Mammary epithelial cell (primary cell): ENCODE data around the gene MSI2.

Experiments used
- EZH2 ChIP-seq: IDR thresholded peaks from 2 replicates; pipeline ENCODE4 v1.6.1; 2012; ENCODE audit warnings: low read length, inconsistent platforms, borderline replicate concordance
- TF ChIP-seq, protein P1 (sequence below), 2 donors: IDR thresholded peaks in 1 of 2; conservative IDR thresholded peaks in 1 of 2; 2 replicates each; pipeline ENCODE4 v1.5.1; 2011 to 2012; ENCODE audit warnings: inconsistent platforms in 2 of 2, low read length in 2 of 2, mild to moderate bottlenecking in 2 of 2, control low read depth in 1 of 2, low read depth in 1 of 2; ENCODE audit not compliant: insufficient read depth in 1 of 2; ENCODE audit errors: extremely low read depth in 1 of 2

DNA sequence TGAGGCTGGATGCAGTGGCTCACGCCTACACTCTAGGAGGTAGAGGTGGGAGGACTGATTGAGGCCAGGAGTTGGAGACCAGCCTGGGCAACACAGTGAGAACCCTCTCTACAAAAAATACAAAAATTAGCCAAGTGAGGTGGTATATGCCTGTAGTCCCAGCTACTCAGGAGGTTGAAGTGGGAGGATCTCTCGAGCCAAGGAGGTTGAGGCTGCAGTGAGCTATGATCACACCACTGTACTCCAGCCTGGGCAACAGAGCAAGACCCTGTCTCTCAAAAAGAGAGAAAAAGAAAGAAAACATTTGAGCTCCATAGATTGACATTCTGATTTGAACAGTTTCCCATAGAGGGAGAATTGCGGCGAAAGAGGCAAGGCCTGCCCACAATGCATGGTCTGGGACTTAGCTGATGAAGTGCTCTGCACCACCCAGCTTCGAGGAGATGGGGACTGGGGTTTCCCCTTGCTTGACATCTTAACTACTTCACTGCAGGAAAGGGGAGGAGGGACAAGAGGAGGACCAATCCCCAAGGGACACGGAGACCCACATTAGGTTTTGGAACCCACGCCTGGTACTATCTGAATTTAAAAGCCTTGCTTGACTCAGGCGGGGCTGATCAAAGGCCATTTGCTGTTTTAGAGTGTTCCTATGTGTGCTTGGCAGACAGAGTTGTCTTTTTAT lies 21.7 kb downstream of the MSI2 start:
- TF ChIP-seq, protein P1, sequence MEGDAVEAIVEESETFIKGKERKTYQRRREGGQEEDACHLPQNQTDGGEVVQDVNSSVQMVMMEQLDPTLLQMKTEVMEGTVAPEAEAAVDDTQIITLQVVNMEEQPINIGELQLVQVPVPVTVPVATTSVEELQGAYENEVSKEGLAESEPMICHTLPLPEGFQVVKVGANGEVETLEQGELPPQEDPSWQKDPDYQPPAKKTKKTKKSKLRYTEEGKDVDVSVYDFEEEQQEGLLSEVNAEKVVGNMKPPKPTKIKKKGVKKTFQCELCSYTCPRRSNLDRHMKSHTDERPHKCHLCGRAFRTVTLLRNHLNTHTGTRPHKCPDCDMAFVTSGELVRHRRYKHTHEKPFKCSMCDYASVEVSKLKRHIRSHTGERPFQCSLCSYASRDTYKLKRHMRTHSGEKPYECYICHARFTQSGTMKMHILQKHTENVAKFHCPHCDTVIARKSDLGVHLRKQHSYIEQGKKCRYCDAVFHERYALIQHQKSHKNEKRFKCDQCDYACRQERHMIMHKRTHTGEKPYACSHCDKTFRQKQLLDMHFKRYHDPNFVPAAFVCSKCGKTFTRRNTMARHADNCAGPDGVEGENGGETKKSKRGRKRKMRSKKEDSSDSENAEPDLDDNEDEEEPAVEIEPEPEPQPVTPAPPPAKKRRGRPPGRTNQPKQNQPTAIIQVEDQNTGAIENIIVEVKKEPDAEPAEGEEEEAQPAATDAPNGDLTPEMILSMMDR (conservative IDR thresholded peaks at IDR 0.05 in 1 of 2, IDR thresholded peaks at IDR 0.05 in 1 of 2; ENCODE audit: extremely low read depth in 1 of 2, insufficient read depth in 1 of 2, low read depth in 1 of 2, low read length in 2 of 2) = no peak
- no peak for TF ChIP-seq EZH2
